Smooth muscle cell (in vitro differentiated cells): ENCODE data around the gene CWC27. TPM values are rescaled to one million over a fixed set of nuclear protein-coding genes. Genes with fewer than 3 reads are reported as not detected.

Experiments
- DNase-seq: peaks from one replicate; lab custom pipeline; 2025; ENCODE audit not compliant: unreplicated experiment; lab: John Stamatoyannopoulos, UW
- H2AFZ ChIP-seq: fragments of 200-600 bp; sonication (generic); 2 replicates; pipeline ENCODE4 v1.6.0; 2016; ENCODE audit warnings: antibody characterized with exemption, low read depth, mild to moderate bottlenecking
- H3F3A ChIP-seq: fragments of 200-600 bp; sonication (generic); 2 replicates; pipeline ENCODE4 v1.6.0; 2017; ENCODE audit warnings: antibody characterized with exemption, low read depth
- H3K27ac ChIP-seq: fragments of 200-600 bp; sonication (generic); 2 replicates; pipeline ENCODE4 v1.5.1; 2016; ENCODE audit warnings: low read depth, mild to moderate bottlenecking
- H3K27me3 ChIP-seq: fragments of 200-600 bp; sonication (generic); 2 replicates; pipeline ENCODE4 v1.6.1; 2016; ENCODE audit warnings: low read depth, mild to moderate bottlenecking
- H3K36me3 ChIP-seq: fragments of 200-600 bp; sonication (generic); 2 replicates; pipeline ENCODE4 v1.5.1; 2016; ENCODE audit warnings: low read depth
- H3K4me1 ChIP-seq: fragments of 200-600 bp; sonication (generic); 2 replicates; pipeline ENCODE4 v1.5.1; 2016; ENCODE audit warnings: low read depth
- H3K4me2 ChIP-seq: fragments of 200-600 bp; sonication (generic); 2 replicates; pipeline ENCODE4 v1.6.0; 2016; ENCODE audit warnings: mild to moderate bottlenecking
- H3K4me3 ChIP-seq: fragments of 200-600 bp; sonication (generic); 2 replicates; pipeline ENCODE4 v1.5.1; 2016; ENCODE audit warnings: mild to moderate bottlenecking
- H3K79me2 ChIP-seq: fragments of 200-600 bp; sonication (generic); 2 replicates; pipeline ENCODE4 v1.6.0; 2016; ENCODE audit warnings: low read depth, mild to moderate bottlenecking
- H3K9ac ChIP-seq: fragments of 200-600 bp; sonication (generic); 2 replicates; pipeline ENCODE4 v1.6.0; 2016; ENCODE audit warnings: low read depth
- H3K9me3 ChIP-seq: fragments of 200-600 bp; sonication (generic); replicated peaks from 2 replicates; pipeline ENCODE4 v1.5.1; 2016; ENCODE audit warnings: low read depth
- H4K20me1 ChIP-seq: fragments of 200-600 bp; sonication (generic); 2 replicates; pipeline ENCODE4 v1.6.0; 2016; ENCODE audit warnings: low read depth
- WGBS: methylation state at CpG from one replicate; pipeline ENCODE4 v1.1.7; 2016; ENCODE audit warnings: low lambda C conversion rate; 5-methylcytosine and 5-hydroxymethylcytosine counted together
- polyA plus RNA-seq: library from polyadenylated mRNA; unstranded; fragments of >200 nt; fragmentation: Nextera tagmentation; extraction: Ambion mirVana; gene quantifications from 2 replicates; pipeline ENCODE4 v1.2.1, GENCODE V29; 2016
- total RNA-seq: library from RNA; depleted of rRNA; stranded (reverse); fragments of >200 nt; gene quantifications from 2 replicates; pipeline ENCODE4 v1.2.3, GENCODE V29; 2014
- TF ChIP-seq, protein P1 (sequence below): fragments of 200-600 bp; sonication (generic); IDR thresholded peaks from 2 replicates; pipeline ENCODE4 v1.5.1; 2017; ENCODE audit warnings: borderline replicate concordance, mild to moderate bottlenecking, antibody characterized with exemption; ENCODE audit not compliant: insufficient read depth, poor library complexity, severe bottlenecking

Gene CWC27
- total and polyA plus RNA-seq, 2 experiments from 2014 or later: 34.6 to 40.8 TPM

GRCh38 chr5:64763948-64764503 lies 4.7 kb upstream of the CWC27 start:
- WGBS: 69% methylated on average over 4 of the region's 4 CpGs
- no peaks in the 10 kb centered on the region for H3K36me3 ChIP-seq
- H3F3A ChIP-seq: no peaks in the 10 kb centered on the region
- H3K4me2 ChIP-seq: no peak overlapping the region
- no peaks in the 10 kb centered on the region for H3K9me3 ChIP-seq
- peaks cover 68% of the 10 kb centered on the region for H4K20me1 ChIP-seq
- peaks cover 38% of the 10 kb centered on the region for H3K4me1 ChIP-seq
- no peak overlapping the region for H3K4me3 ChIP-seq
- DNase-seq: no peak
- H3K27ac ChIP-seq: no peak overlapping the region
- peaks cover 93% of the 10 kb centered on the region for H3K79me2 ChIP-seq
- TF ChIP-seq, protein P1, sequence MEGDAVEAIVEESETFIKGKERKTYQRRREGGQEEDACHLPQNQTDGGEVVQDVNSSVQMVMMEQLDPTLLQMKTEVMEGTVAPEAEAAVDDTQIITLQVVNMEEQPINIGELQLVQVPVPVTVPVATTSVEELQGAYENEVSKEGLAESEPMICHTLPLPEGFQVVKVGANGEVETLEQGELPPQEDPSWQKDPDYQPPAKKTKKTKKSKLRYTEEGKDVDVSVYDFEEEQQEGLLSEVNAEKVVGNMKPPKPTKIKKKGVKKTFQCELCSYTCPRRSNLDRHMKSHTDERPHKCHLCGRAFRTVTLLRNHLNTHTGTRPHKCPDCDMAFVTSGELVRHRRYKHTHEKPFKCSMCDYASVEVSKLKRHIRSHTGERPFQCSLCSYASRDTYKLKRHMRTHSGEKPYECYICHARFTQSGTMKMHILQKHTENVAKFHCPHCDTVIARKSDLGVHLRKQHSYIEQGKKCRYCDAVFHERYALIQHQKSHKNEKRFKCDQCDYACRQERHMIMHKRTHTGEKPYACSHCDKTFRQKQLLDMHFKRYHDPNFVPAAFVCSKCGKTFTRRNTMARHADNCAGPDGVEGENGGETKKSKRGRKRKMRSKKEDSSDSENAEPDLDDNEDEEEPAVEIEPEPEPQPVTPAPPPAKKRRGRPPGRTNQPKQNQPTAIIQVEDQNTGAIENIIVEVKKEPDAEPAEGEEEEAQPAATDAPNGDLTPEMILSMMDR: no peak
- H3K9ac ChIP-seq: no peak overlapping the region
- H2AFZ ChIP-seq: no peak overlapping the region
- H3K27me3 ChIP-seq: no peaks in the 10 kb centered on the region

DNA sequence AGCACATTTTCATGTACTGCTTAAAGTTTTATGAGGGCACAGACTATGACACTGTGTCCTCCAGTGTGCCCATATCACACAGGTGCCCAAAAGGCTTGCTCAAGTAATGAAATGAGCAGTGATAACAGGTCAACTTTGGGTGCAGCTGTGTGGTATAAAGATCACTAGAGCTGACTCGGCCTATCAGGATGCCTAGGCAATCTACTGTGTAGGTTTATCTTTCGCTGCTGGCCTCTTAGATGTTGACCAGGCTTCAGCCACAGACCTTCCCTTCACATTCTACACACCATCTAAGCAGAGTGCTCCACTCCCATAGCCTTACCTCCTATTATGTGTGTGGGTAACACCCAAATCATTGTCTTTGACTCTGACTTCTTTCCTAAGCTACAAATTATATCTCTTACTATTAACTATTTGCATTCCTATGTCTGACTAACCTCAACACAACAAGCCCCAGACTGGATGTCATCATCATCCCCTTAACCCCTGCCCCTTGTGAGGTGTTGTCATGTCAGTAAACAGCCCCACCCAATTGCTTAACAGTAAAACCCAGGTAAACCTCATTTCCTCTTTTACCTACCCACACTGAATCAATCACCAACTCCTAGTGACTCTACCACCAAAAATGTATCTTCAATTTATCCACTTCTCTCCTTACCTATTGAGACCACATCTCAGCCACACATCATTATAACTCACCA lies 2.8 kb upstream of the CWC27 start:
- Histone ChIP-seq H4K20me1 (peaks cover 49% of the 10 kb centered on the region), H3K36me3 (no peaks in the 10 kb centered on the region), H2AFZ (no peak overlapping the region), H3K9me3 (no peaks in the 10 kb centered on the region), H3K4me3 (no peak overlapping the region), H3K27me3 (no peaks in the 10 kb centered on the region), H3K4me2 (peak overlapping the region; percentile 96), H3K79me2 (peaks cover 93% of the 10 kb centered on the region), H3K27ac (peak overlapping the region; percentile 40), H3K9ac (peak overlapping the region; percentile 14), H3K4me1 (peaks cover 19% of the 10 kb centered on the region), H3F3A (no peaks in the 10 kb centered on the region)
- DNase-seq: no peak
- TF ChIP-seq, protein P1: no peak
- WGBS: 100% methylated on average over 2 of the region's 2 CpGs

- peaks cover 93% of the 10 kb centered on the region for H3K79me2 ChIP-seq
- no peaks in the 10 kb centered on the region for H3K27me3 ChIP-seq
- H3K27ac ChIP-seq: peak overlapping the region; percentile 77
- H3K9ac ChIP-seq: peak overlapping the region; percentile 94
- H3F3A ChIP-seq: no peaks in the 10 kb centered on the region
- no peaks in the 10 kb centered on the region for H3K9me3 ChIP-seq
- H4K20me1 ChIP-seq: peaks cover 39% of the 10 kb centered on the region
- WGBS: 97% methylated on average over 2 of the region's 2 CpGs
- H3K36me3 ChIP-seq: no peaks in the 10 kb centered on the region
- no peak overlapping the region for H2AFZ ChIP-seq
- DNase-seq: no peak
- H3K4me2 ChIP-seq: peak overlapping the region; percentile 96
- H3K4me3 ChIP-seq: peak overlapping the region; percentile 73
- TF ChIP-seq, protein P1: no peak
- peaks cover 13% of the 10 kb centered on the region for H3K4me1 ChIP-seq
Observed at GRCh38 chr5:64766941-64767340, 1.8 kb upstream of the CWC27 start.
